AG08395 (cell line): ENCODE results near the gene CSF2.
"Not testable (repeated sequence)": the region's sequence is repeated elsewhere in the genome, so short reads cannot be mapped to it uniquely, and the experiment has no call there.

Experiments used
- DNase-seq: peaks from one replicate; pipeline ENCODE4 v3.0.0; 2012; ENCODE audit warnings: mixed read lengths, low spot score

Gene CSF2

DNA sequence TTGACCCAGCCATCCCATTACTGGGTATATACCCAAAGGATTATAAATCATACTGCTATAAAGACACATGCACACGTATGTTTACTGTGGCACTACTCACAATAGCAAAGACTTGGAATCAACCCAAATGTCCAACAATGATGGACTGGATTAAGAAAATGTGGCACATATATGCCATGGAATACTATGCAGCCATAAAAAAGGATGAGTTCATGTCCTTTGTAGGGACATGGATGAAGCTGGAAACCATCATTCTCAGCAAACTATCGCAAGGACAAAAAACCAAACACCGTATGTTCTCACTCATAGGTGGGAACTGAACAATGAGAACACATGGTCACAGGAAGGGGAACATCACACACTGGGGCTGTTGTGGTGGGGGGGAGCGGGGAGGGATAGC is 35.4 kb downstream of the CSF2 start:
- not testable (repeated sequence) for DNase-seq

DNA sequence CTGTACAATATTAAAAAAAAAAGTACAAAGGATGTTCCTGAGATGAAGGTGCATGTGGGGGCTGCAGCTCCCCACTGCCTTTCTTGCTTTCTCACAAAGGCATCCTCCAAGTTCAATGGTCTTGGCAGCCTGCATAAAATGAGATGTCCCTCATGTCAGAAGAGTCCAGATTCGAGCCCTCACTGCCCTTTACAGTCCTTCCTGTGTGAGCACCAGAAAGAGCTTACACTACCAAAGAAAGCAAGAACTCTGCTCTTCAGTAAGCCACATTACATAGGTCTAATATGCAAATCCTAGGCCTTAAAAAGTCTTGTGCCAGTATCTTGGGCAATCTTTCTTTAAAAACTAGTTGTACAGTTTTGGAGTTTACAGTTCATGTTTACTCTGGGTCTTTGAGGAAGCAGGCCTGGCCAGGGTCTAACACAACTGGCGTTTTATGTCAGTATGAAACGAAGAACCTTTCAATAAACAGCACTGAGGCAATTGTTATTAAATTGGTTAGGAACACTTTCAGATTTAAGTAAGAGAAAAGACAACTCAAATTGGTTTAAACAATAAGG is 36.0 kb downstream of the CSF2 start:
- no peak for DNase-seq

DNA sequence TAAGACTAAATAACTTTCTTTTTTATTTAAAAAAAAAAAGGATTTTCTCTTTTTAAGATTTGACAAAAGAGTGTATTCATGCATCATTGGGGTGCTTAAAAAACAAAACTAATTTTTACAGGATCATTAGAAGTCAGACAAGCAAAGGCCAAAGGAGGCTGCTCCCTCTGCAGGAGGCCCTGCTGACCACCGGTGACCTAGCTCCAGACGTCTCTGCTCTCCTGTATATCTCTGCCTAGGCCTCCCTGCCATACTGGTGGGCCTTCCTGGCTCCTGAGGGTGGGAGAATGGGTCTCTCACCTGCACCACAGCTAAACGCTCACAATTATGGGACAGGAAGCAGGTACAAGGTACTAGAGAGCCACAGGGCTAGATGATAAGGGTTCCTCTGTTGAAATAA is 36.6 kb downstream of the CSF2 start:
- no peak for DNase-seq

DNA sequence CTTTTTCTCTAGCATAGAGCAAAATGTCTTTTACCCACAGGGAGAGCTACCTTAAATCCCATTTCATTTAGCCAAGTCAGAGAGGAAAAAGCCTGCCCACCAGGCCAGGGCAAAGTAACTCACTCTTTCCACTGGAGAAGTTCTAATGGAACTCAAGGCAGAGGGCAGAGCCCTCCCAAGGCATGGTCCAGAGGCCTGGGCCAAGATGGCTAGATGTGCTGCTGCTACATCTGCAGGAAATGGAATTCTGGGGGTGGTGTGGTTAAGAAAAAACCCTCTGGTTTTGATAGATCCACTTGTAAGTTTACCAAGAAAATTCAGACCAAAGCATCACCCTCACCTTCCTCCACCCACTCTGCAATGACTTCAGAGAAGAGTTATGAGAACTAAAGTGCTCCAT is 37.3 kb downstream of the CSF2 start:
- no peak for DNase-seq

DNA sequence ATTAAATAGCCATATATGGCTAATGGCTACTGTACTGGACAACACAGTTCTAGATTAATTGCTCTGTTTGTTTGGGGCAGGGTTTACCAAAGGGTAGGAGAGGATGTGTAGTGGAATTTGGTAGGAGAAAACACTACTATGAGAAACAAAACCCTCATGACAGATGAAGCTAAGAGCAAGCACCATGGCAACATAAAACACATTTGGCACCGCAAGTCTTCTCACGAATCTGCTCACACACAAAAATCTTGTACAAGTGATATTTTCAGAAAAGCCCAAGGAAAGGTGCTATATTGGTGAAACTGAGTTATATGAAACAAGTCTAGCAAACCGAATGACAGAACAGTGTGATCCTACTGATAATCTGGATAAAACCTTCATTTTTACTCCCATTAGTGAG is 38.5 kb downstream of the CSF2 start:
- no peak for DNase-seq

DNA sequence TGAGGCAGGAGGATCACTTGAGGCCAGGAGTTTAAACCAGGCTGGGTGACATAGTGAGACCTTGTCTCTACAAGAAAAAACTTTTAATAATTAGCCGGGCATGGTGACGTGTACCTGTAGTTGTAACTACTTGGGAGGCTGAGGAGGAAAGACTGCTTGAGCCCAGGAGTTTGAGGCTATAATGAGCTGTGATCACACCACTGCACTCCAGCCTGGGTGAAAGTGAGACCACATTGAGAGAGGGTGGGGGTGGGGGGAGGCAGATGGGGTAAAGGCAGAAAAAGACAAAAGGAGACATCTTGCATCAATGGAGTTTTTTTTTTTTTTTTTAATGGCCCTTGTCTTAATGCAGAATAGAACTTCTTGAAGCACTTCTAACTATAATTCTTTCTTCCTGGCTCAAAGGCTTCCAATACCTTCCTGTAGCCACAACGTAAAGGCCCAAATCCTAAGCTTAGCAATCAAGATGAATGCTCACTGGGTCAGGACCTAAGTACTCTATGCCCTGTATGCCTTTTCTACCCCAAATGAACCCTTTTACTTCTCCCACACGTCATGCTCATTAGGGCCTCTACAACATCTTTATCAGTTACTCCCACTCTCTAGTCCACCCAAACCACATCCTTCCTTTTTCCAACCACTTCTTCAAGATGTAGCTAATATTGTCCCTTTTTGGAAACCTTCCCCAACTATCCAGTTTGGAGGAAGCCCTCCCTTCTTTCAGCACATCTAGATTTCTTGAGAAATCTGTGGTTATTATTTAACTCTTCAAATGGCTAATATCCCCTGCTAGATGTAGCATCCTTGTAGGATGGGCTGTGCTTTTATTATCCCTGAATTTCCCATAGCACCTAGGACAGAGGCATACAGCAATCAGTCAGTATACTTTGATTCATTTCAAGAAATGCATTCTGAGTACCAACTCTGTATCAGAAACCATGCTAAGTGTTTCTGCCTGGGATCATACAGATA is 40.8 kb downstream of the CSF2 start:
- no peak for DNase-seq

DNA sequence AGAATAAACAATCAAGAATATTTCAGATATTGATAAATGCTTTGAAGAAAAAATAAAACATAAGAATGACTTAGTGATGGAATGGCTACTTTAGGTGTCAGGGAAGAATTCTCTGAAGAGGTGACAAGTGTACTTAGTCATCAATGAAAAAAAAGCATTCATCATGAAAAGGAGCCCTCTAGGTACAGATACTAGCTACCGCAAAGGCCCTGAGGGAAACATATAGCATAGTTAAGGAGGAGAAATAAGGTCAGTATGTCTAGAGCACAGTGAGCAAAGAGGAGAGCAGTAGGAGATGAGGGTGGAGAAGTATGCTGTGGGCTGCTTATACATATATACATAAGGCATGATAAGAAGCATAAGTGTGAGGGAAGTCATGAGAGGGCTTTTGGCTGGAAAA is 41.8 kb downstream of the CSF2 start:
- DNase-seq: no peak

DNA sequence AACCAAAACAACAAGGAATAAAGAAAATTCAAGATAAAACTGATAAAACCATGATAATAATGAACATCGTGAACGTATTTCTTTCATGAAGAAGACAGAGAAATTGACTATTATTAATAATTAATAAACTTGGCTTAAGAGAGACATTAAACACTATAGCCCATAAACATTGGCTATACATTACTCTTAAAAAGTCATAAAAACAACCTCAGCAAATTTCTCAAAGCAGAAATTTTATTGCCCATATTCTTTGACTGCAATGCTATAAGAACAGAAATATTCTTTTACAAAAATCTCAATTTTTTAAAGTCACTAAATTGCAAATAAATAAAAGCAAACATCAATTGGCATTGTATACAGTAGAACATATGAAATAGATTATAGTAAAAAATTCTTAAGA is 42.5 kb downstream of the CSF2 start:
- no peak for DNase-seq

DNA sequence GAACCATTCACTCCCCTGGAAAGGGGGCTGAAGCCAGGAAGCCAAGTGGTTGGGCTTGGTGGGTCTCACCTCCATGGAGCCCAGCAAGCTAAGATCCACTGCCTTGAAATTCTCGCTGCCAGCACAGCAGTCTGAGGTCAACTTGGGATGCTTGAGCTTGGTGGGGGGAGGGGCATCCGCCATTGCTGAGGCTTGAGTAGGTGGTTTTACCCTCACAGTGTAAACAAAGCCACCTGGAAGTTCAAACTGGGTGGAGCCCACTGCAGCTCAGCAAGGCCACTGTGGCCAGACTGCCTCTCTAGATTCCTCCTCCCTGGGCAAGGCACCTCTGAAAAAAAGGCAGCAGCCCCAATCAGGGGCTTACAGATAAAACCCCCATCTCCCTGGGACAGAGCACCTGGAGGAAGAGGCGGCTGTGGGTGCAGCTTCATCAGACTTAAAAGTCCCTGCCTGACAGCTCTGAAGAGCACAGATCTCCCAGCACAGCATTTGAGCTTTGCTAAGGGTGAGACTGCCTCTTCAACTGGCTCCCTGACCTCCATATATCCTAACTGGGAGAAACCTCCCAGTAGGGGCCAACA is 43.4 kb downstream of the CSF2 start:
- DNase-seq: not testable (repeated sequence)

DNA sequence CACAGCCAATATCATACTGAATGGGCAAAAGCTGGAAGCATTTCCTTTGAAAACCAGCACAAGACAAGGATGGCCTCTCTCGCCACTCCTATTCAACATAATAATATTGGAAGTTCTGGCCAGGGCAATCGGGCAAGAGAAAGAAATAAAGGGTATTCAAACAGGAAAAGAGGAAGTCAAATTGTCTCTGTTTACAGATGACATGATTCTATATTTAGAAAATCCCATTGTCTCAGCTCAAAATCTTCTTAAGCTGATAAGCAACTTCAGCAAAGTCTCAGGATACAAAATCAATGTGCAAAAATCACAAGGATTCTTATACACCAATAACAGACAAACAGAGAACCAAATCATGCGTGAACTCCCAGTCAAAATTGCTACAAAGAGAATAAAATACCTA is 47.1 kb downstream of the CSF2 start:
- not testable (repeated sequence) for DNase-seq

DNA sequence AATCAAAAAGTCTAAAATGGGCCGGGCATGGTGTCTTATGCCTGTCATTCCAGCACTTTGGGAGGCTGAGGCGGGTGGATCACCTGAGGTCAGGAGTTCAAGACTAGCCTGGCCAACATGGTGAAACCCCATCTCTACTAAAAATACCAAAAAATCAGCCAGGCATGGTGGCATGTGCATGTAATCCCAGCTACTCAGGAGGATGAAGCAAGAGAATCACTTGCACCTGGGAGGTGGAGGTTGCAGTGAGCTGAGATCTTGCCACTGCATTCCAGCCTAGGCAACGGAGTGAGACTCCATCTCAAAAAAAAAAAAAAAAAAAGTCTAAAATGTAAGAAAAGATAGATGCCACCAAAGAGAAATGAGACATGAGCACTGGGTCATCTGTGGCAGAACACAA is 49.4 kb downstream of the CSF2 start:
- DNase-seq: not testable (repeated sequence)

DNA sequence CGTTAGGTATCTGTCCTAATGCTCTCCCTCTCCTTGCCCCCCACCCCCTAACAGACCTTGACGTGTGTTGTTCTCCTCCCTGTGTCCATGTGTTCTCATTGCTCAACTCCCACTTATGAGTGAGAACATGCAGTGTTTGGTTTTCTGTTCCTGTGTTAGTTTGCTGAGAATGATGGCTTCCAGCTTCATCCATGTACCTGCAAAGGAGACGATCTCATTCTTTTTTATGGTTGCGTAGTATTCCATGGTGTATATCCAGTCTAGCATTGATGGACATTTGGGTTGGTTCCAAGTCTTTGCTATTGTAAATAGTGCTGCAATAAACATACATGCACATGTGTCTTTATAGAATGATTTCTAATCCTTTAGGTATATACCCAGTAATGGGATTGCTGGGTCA is 50.0 kb downstream of the CSF2 start:
- not testable (repeated sequence) for DNase-seq
